ENCODE measurements around the gene CCNF.
A peak's percentile ranks its signal among the peaks of the same experiment; 100 is the strongest.

Gene CCNF

GRCh38 chr16:2487903-2488531, 58.8 kb downstream of the CCNF start:
- DNase-seq, result no peak

DNA sequence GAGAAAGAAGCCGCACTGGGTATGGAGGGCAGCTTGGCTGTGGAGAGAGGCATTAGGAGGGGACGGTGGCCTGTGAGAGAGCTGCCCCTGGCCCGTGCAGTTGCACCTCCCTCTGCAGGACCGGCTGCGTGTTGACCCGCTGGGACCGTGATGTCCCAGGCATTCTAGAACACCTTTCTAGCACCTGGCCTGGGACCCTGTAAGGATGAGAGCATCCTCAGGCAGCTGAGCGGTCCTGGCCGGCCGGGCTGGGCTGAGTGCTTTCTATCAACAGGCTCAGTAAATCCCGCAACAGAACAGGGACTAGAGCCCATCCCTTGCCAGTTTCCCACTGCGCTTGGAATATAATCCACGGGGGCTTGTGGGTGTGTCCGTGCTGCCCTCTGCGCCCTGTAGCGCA, 60.3 kb downstream of the CCNF start:
- DNase-seq, result no peak

- DNase-seq, result no peak
These were observed 61.2 kb downstream of the CCNF start for GRCh38 chr16:2490190-2491105.

DNA sequence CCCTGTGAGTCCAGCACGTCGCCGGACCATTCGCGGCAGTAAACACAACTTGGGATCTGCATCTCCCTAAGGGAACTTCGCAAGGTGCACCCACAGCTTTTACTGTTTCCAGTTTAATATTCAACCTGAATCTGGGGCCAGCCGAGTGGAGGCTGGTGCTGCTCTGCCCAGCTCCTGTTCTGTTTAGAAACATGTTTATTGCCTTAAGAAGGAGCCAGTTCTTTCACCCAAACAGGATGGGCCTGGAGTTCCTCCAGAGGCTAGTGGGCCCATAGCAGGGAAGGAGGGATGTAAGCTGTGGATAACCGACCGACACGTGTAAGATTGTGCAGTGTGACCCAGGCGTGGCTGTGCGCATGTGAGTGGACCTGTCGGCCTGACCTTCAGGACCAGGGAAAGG, 63.0 kb downstream of the CCNF start:
- DNase-seq, result no peak

DNA sequence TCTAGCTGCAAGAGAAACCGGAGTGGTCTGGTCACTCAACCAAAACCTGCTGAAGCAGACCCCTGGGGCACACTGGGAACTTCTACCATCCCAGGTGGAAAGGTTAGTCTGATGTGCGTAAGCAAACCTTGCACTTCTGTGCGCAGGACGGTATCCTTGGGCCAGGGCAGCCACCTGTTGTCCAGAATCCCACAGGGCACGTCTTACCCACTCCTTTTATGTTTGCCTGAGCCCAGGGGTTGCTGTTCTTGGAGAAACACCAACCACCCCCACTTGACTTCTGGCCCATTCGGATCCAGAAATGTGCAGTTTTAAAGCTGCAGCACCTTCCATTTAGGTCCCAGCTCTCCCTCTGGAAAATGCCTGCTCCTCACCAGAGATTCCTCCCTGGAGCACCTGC, 64.4 kb downstream of the CCNF start:
- no peak for DNase-seq

DNA sequence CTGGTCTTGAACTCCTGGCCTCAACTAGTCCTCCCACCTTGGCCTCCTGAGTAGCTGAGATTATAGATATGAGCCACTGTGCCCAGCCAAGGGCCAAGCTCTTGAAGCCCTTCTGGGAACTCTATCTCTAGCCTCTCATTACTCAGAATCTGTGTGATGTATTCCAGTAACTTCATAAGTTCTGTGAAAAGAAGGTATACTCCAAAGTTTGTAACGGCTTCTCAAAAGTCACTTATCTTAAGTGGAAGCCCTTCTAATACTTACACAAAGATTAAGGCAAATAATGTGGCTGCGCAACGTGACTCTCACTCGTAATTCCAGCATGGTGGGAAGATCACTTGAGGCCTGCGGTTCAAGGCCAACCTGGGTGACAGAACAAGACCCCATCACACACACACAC, 65.4 kb downstream of the CCNF start:
- DNase-seq, result no peak

DNA sequence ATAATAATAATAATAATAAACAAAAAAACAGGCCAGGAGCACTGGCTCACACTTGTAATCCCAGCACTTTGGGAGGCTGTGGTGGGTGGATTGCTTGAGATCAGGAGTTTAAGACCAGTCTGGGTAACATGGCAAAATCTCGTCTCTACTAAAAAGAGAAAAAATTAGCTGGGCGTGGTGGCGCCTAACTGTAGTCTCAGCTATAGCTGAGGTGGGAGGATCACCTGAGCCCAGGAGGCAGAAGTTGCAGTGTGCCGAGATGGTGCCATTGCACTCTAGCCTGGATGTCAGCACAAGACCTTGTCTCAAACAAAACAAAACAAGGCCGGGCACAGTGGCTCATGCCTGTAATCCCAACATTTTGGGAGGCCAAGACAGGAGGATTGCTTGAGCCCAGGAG, 65.8 kb downstream of the CCNF start:
- DNase-seq, result no peak

- no peak for DNase-seq
These were observed 67.2 kb downstream of the CCNF start for GRCh38 chr16:2496223-2497115.

DNA sequence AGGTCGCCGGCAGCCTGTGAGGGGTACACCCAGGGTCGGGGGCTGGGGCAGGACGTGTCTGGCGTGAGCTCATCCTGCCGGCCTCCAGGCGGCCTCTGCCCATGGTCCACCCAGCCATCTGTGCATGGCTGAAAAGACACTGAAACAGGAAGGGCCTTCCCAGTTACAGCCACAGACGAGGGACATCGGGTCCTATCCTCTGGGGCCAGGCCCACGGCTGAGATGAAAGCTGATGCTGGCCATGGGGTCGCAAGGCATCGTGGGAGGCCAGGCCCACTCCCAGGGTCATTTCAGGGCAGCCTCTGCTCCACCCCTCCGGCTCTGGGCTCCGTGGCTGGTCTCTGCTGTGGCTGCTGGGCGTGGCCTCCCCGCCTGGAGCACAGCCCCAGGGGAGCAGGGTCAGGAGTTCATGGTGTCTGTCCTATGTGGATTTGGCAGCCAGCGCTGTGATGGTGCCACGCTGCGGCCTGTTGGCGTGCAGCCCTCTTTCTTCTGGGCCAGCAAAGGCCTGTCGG, 67.9 kb downstream of the CCNF start:
- DNase-seq, result no peak

GRCh38 chr16:2497695-2498484, 68.6 kb downstream of the CCNF start:
- no peak for DNase-seq

DNA sequence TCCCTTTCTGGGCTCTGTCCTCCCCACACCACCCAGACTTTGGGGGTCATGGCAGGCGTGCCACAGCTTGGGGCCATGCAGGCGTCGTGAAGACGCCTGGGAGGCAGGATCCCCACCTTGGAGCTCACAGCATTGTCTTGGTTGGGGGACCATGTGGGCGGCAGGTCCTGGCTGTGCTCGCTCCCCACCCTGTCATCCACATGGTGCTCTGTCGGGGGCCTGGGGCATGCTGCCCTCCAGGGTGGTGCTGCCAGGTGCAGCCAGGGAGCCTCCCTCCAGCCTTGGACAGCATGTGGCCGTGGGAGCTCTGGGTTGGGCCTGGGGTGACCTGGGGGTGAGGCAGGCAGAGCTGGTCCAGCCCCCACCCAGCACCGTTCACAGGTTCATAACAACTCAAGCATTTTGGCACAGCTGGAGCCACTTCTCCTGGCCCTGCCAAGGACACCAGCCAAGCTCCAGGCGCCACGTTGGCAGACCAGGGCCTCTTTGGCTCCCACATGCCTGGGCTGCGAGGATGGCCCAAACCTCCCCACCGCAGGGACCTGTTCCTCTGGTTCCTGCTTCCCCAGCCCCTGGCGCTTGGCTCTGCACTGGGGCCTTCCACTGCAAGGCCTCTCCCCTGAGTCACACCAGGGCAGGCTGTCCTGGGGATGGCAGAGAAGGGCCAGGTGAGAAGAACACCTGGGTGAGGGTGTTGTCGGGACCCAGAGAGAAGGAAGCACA, 69.4 kb downstream of the CCNF start:
- no peak for DNase-seq

GRCh38 chr16:2499454-2499853, 70.2 kb downstream of the CCNF start:
- no peak for DNase-seq

DNA sequence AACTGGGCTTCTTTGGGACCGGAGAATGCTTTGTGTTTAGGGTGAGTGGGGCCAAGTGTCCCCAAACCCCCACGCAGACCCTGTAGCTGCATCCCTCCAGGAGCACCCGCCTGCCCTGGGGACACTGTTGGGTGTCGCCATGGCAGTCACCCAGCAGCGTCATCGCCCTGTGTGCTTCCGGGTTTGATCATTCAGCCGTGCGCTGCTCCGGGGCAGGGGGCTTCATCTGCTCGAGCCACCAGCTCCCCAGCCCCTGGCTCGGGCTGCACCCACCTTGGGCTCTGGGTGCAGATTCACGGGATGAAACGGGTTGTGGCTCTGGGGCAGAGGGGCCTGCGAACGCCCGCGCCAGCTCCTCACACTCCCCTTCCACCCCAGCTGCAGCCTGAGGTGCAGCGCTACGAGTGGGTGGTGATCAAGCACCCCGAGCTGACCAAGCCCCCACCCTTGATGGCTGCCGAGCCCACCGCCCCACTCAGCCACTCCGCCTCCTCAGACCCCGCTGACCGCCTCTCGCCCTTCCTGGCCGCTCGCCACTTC, 70.7 kb downstream of the CCNF start:
- DNase-seq, result no peak

DNA sequence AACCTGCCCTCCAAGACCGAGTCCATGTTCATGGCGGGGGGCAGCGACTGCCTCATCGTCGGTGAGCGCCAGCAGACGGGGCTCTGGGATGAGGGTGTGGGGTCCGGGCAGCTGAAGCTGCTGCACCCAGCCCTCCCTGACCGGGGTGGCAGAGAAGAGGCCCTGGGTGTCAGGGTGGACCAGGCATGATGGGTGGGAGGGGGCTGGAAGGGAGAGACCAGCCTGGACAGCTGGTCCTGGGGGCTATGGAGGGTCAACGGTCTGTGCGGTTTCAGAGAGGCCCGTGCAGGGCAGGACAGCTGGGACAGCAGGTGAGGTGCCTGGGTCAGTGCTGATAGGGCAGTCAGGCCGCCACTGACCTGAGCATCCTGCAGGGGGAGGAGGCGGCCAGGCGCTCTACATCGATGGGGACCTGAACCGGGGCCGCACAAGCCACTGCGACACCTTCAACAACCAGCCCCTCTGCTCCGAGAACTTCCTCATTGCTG, 71.2 kb downstream of the CCNF start:
- no peak for DNase-seq

DNA sequence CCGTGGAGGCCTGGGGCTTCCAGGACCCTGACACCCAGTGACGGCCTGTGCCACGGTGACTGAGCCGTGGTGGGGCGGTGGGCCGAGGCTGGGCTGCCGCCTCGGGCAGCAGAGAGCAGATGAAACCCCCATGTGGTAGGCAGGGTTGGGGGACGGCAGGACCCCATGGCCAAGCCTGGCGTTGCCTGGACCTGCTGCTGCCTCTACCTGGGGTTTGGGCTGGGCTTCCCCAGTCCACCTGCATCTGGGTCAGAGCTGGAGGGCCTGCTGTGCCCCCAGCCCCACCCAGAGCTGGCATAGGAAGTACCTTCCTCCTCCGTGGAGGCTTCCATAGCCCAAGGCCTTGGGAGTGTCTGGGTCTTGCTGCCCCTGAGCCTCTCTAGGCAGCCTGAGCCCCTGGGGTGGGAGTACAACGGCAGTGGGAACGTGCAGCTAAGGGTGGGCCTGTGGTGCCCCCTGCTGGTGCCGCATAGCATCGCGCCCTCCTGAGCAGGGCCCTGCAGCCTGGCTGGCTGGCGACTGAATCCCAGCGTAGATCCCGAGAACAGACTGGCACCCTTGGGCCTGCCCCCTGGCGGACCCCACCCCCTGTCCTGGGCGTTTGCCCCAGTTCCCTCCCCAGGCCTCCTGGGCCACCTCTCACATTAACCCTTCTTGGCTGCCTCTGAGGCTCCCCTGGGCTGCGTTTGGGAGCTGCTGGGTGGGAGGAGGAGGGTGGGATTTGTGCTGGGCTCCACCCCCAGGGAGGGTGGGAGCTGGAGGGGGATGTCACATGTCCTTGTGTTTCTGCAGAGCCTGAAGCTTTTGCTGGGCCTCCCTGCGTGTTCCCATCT, 71.9 kb downstream of the CCNF start:
- DNase-seq, result peak; percentile 81

GRCh38 chr16:2501946-2502895, 73.0 kb downstream of the CCNF start:
- DNase-seq, result no peak

GRCh38 chr16:2505695-2506094, 76.4 kb downstream of the CCNF start:
- DNase-seq, result no peak

GRCh38 chr16:2507052-2507659, 77.9 kb downstream of the CCNF start:
- DNase-seq, result no peak

DNA sequence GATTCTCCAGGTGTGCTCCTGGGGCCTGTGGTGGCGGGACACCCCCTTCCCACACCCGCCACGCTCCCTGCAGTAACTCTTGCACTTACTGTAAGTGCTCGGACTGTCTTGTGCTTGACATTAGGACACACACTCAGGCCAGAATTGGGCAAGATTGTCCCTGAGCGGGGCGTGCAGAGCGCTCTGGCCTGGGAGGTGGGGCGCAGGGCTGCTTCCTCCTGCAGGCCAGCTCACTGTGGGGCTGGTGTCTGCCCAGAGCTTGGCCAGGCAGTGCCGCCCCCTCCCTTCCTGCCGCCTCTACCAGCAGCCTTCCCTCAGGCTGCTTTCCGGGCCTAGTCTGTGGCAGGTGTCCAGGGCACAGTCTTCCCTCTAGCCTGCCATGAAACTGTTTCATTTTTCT, 78.4 kb downstream of the CCNF start:
- no peak for DNase-seq

Measured in activated naive CD4-positive, alpha-beta T cell treated with anti-CD3 and anti-CD28 coated beads, Interleukin-2, amount 50 U/mL, for 16 hours (primary cell).